Kidney epithelial cell (primary cell): ENCODE results near the gene STX18. TPM values are rescaled to one million over a fixed set of nuclear protein-coding genes. Genes with fewer than 3 reads are reported as not detected.

Experiments
- DNase-seq: peaks from one replicate; pipeline ENCODE4 v3.0.0-alpha.2; 2010; ENCODE audit warnings: low read depth
- H3K27me3 ChIP-seq: 2 replicates; pipeline ENCODE4 v1.6.0; 2011; ENCODE audit warnings: low read length; ENCODE audit not compliant: control insufficient read depth, insufficient read depth
- H3K36me3 ChIP-seq: 2 replicates; pipeline ENCODE4 v1.5.1; 2011; ENCODE audit warnings: low read length; ENCODE audit not compliant: control insufficient read depth, insufficient read depth
- H3K4me3 ChIP-seq: 2 replicates; pipeline ENCODE4 v1.5.1; 2011; ENCODE audit warnings: low read depth, mild to moderate bottlenecking, control low read depth, low read length
- CTCF ChIP-seq: IDR thresholded peaks from 2 replicates; pipeline ENCODE4 v1.5.1; 2011; ENCODE audit warnings: mild to moderate bottlenecking, moderate library complexity, low read length, control low read depth, inconsistent platforms; ENCODE audit not compliant: insufficient read depth, poor library complexity, severe bottlenecking
- total RNA-seq: library from RNA; depleted of rRNA; stranded (reverse); fragments of >200 nt; gene quantifications from 2 replicates; pipeline ENCODE4 v1.2.3, GENCODE V29; 2015

Gene STX18
- total RNA-seq, 1 donor from 2014 or later = 39.7 TPM

- Histone ChIP-seq H3K4me3 (no peak overlapping the region), H3K36me3 (no peaks in the 10 kb centered on the region), H3K27me3 (no peaks in the 10 kb centered on the region)
- DNase-seq = no peak
- no peak for TF ChIP-seq CTCF
Observed at GRCh38 chr4:4437798-4438470, 103.9 kb downstream of the STX18 start.

- no peak for DNase-seq
- Histone ChIP-seq H3K27me3 (no peaks in the 10 kb centered on the region), H3K36me3 (no peaks in the 10 kb centered on the region), H3K4me3 (no peak overlapping the region)
- no peak for TF ChIP-seq CTCF
Observed at GRCh38 chr4:4436244-4436823, 105.5 kb downstream of the STX18 start.

DNA sequence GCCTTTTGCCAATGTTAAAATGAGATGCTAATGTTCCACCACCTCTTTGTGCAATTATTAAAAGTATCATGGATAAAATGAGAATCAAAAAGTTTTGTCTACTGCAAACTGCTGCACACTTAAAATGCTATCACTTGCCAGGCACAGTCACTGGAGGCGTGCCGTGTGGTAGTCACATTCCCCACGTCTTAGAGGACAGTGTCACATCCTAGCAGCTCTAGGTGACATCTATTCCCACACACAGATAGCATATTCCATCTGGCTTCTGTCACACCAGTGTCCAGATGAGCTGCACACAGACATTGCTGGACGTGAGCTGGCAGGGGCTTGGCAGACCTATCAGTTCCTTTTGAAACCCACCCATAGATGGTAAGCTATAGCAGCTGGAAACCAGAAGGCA, 107.9 kb downstream of the STX18 start:
- Histone ChIP-seq H3K36me3 (no peaks in the 10 kb centered on the region), H3K4me3 (no peak overlapping the region), H3K27me3 (no peaks in the 10 kb centered on the region)
- DNase-seq = no peak
- no peak for TF ChIP-seq CTCF

DNA sequence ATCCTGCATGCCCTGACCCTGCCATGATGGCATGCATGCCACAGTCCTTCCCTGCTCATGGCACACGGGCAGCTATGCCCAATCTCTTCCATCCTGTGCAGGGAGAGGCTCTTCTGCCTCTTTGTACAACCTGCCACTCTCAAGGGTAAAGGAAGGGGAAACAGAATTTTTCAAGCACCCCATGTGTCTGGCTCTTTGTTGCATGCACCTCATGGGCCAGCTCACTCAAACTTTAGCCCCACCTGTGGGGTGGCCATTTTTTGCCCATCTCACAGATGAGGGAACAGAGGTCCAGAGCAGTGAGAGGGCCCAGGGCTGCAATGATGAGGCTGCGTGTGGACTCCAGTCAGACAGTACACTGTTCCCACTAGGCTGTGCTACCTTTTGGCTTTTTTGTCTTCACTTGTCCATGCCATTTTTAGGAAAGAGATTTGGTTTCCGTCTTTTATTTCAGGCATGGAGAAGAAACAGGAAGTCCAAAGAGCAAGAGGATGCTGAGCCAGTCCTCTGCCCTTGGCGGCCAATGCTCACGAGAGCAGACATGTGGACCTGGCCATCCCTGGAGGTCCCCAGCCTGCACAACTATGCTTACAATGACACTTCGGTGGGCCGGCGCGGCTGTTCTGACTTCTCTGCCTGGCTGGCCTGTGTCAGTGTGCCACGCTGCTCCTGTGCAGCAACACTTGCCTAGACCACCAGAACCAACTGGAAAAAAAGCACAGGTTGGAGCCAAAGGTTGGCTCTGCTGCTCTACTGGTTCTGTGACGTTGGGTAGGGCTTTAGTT, 109.3 kb downstream of the STX18 start:
- Histone ChIP-seq H3K27me3 (no peaks in the 10 kb centered on the region), H3K4me3 (no peak overlapping the region), H3K36me3 (no peaks in the 10 kb centered on the region)
- no peak for DNase-seq
- TF ChIP-seq CTCF = no peak

DNA sequence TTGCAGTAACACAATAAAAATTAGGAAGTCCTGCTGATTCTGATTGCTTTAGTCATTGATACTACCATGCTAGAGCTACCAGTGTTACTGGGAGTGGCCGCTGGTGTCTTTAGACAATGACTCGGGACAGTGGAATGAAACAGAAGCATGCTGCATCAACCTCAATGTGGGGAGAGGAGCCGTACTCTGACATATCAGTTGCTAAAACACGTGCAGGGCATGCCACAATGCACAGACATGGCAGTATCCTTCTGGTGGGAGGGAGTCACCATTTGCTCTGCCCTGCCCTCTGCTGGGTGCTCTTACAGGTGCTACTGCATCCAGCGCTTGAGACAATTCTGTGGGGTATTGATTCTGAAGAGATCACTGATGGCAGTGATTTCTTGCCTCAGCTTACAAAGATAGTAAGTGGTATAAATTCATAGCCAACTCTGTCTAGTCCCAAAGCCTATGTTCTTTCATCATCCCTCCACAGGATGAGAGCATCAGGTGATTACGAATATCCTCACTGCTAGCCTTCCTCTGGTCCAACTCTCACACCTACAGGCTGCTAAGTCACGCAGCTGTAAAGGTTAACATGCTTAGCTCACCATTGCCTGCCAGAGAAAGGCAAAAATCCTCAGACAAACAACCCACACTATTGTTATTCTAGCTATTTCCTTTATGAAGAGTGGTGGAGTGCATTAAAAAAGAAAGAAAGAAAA, 111.2 kb downstream of the STX18 start:
- DNase-seq = peak; percentile 44
- Histone ChIP-seq H3K36me3 (no peaks in the 10 kb centered on the region), H3K4me3 (no peak overlapping the region), H3K27me3 (no peaks in the 10 kb centered on the region)
- TF ChIP-seq CTCF = peak; percentile 87
